ENCODE measurements around the gene PAK1. TPM values are rescaled to one million over a fixed set of nuclear protein-coding genes. Genes with fewer than 3 reads are reported as not detected.
"Not testable (repeated sequence)": the region's sequence is repeated elsewhere in the genome, so short reads cannot be mapped to it uniquely, and the experiment has no call there.

The PAK1 gene
- total and polyA plus RNA-seq, 10 of the 15 experiments (the other 5 are each of a cell fraction or from before 2014, with no cell fraction given): 43.8 to 321 (median 110) TPM

DNA sequence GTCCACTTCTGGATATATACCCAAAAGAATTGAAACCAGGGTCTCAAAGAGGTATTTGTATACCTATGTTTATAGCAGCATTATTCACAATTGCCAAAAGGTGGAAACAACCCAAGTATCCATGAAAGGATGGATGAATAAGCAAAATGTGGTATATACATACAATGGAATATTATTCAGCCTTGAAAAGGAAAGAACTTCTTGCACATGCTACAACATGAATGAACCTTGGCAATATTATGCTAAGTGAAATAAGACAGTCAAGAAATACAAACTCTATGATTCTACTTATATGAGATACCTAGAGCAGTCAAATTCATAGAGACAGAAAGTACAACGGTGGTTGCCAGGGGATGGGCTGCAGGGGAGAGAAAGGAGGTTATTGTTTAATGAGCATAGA, 21.6 kb upstream of the PAK1 start:
- no peak overlapping the region for H3K9ac ChIP-seq (ENCODE audit: control insufficient read depth, insufficient read depth, low read length)
- H3K27me3 ChIP-seq (replicated peaks in 1 of 2; ENCODE audit: control insufficient read depth in 2 of 2, insufficient read depth in 2 of 2, low read length in 1 of 2): peaks cover 0 to 1% of the 10 kb centered on the region in 2 experiments; a peak in 2 of 4 replicates
- RAD21 ChIA-PET (ENCODE audit: unreplicated experiment): no interaction called here
- H3K4me2 ChIP-seq (ENCODE audit: control insufficient read depth, insufficient read depth): no peak overlapping the region
- no peak overlapping the region for H3K4me3 ChIP-seq
- no peaks in the 10 kb centered on the region for H3K9me3 ChIP-seq (replicated peaks; ENCODE audit: control insufficient read depth, insufficient read depth, low read length)
- H3K27ac ChIP-seq (ENCODE audit: control insufficient read depth, insufficient read depth): no peak overlapping the region
- no peaks in the 10 kb centered on the region for H4K20me1 ChIP-seq (ENCODE audit: control insufficient read depth, insufficient read depth)
- in situ Hi-C loops (cut with MboI): no loop called here
- ATAC-seq (no peak), FAIRE-seq (no peak), DNase-seq (ENCODE audit: low read depth, low spot score) (no peak)
- intact Hi-C loops (cut with micrococcal nuclease; ENCODE audit: unreplicated experiment): no loop called here
- 67% methylated on average over 1 of the region's 1 CpG for WGBS (ENCODE audit: insufficient coverage, insufficient replicate concordance, low lambda C conversion rate, missing lambda C conversion rate)
- TF ChIP-seq NFXL1 (IDR thresholded peaks at IDR 0.05; ENCODE audit: borderline replicate concordance): no peak
- TF ChIP-seq, protein P1, sequence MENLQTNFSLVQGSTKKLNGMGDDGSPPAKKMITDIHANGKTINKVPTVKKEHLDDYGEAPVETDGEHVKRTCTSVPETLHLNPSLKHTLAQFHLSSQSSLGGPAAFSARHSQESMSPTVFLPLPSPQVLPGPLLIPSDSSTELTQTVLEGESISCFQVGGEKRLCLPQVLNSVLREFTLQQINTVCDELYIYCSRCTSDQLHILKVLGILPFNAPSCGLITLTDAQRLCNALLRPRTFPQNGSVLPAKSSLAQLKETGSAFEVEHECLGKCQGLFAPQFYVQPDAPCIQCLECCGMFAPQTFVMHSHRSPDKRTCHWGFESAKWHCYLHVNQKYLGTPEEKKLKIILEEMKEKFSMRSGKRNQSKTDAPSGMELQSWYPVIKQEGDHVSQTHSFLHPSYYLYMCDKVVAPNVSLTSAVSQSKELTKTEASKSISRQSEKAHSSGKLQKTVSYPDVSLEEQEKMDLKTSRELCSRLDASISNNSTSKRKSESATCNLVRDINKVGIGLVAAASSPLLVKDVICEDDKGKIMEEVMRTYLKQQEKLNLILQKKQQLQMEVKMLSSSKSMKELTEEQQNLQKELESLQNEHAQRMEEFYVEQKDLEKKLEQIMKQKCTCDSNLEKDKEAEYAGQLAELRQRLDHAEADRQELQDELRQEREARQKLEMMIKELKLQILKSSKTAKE (IDR thresholded peaks at IDR 0.05; ENCODE audit: low read depth, poor library complexity, severe bottlenecking): no peak
- TF ChIP-seq, protein P2, sequence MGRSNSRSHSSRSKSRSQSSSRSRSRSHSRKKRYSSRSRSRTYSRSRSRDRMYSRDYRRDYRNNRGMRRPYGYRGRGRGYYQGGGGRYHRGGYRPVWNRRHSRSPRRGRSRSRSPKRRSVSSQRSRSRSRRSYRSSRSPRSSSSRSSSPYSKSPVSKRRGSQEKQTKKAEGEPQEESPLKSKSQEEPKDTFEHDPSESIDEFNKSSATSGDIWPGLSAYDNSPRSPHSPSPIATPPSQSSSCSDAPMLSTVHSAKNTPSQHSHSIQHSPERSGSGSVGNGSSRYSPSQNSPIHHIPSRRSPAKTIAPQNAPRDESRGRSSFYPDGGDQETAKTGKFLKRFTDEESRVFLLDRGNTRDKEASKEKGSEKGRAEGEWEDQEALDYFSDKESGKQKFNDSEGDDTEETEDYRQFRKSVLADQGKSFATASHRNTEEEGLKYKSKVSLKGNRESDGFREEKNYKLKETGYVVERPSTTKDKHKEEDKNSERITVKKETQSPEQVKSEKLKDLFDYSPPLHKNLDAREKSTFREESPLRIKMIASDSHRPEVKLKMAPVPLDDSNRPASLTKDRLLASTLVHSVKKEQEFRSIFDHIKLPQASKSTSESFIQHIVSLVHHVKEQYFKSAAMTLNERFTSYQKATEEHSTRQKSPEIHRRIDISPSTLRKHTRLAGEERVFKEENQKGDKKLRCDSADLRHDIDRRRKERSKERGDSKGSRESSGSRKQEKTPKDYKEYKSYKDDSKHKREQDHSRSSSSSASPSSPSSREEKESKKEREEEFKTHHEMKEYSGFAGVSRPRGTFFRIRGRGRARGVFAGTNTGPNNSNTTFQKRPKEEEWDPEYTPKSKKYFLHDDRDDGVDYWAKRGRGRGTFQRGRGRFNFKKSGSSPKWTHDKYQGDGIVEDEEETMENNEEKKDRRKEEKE (IDR thresholded peaks at IDR 0.05): no peak
- no peak for TF ChIP-seq SIN3A (IDR thresholded peaks at IDR 0.05; ENCODE audit: low read depth, low read length)
- no peak for TF ChIP-seq ZSCAN29 (IDR thresholded peaks at IDR 0.05)
- TF ChIP-seq CBFB (IDR thresholded peaks at IDR 0.05; ENCODE audit: low read depth): no peak
- no peak overlapping the region for H2AFZ ChIP-seq (ENCODE audit: control insufficient read depth, low read depth, low read length)
- POLR2A ChIA-PET: no interaction called here
- CTCF ChIA-PET: no interaction called here
- SMC1A ChIA-PET (ENCODE audit: uncharacterized antibody, unreplicated experiment): no interaction called here
- no TSS peak for BruUV-seq (replicated peaks)
- H3K36me3 ChIP-seq (ENCODE audit: control insufficient read depth in 2 of 2, insufficient read depth in 2 of 2, low read length in 1 of 2): no peaks in the 10 kb centered on the region
- no peaks in the 10 kb centered on the region for H3K4me1 ChIP-seq (ENCODE audit: control insufficient read depth, insufficient read depth, low read length)
- H3K79me2 ChIP-seq (ENCODE audit: control insufficient read depth, insufficient read depth, low read length): no peaks in the 10 kb centered on the region

DNA sequence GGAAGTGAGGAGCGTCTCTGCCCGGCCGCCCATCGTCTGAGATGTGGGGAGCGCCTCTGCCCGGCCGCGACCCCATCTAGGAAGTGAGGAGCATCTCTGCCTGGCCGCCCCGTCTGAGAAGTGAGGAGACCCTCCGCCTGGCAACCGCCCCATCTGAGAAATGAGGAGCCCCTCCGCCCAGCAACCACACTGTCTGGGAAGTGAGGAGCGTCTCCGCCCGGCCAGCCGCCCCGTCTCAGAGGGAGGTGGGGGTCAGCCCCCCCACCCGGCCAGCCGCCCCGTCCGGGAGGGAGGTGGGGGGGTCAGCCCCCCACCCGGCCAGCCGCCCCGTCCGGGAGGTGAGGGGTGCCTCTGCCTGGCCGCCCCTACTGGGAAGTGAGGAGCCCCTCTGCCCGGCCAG, 16.1 kb upstream of the PAK1 start:
- FAIRE-seq; ATAC-seq; H3K27ac ChIP-seq (ENCODE audit: control insufficient read depth, insufficient read depth); RAD21 ChIA-PET (ENCODE audit: unreplicated experiment); BruUV-seq (replicated peaks); H3K4me1 ChIP-seq (ENCODE audit: control insufficient read depth, insufficient read depth, low read length); H3K9ac ChIP-seq (ENCODE audit: control insufficient read depth, insufficient read depth, low read length); H3K27me3 ChIP-seq (replicated peaks in 1 of 2; ENCODE audit: control insufficient read depth in 2 of 2, insufficient read depth in 2 of 2, low read length in 1 of 2); CTCF ChIA-PET; H4K20me1 ChIP-seq (ENCODE audit: control insufficient read depth, insufficient read depth); in situ Hi-C loops (cut with MboI); H3K4me3 ChIP-seq; H3K36me3 ChIP-seq (ENCODE audit: control insufficient read depth in 2 of 2, insufficient read depth in 2 of 2, low read length in 1 of 2); H3K4me2 ChIP-seq (ENCODE audit: control insufficient read depth, insufficient read depth); intact Hi-C loops (cut with micrococcal nuclease; ENCODE audit: unreplicated experiment); DNase-seq (ENCODE audit: low read depth, low spot score); H3K79me2 ChIP-seq (ENCODE audit: control insufficient read depth, insufficient read depth, low read length); H2AFZ ChIP-seq (ENCODE audit: control insufficient read depth, low read depth, low read length); SMC1A ChIA-PET (ENCODE audit: uncharacterized antibody, unreplicated experiment); POLR2A ChIA-PET; H3K9me3 ChIP-seq (replicated peaks; ENCODE audit: control insufficient read depth, insufficient read depth, low read length): not testable (repeated sequence)
- 87% methylated on average over 12 of the region's 28 CpGs for WGBS (ENCODE audit: insufficient coverage, insufficient replicate concordance, low lambda C conversion rate, missing lambda C conversion rate)

Measured in GM12878 (cell line).